Neuron (in vitro differentiated cells): ENCODE data around the gene CCDC93.

Source experiments
- H2AFZ ChIP-seq: one replicate; pipeline ENCODE4 v1.6.1; 2013; ENCODE audit warnings: low read depth, mild to moderate bottlenecking, inconsistent platforms, low read length, moderate library complexity
- H3K27me3 ChIP-seq: one replicate; pipeline ENCODE4 v1.6.1; 2013; ENCODE audit warnings: low read length; ENCODE audit not compliant: insufficient read depth
- H3K36me3 ChIP-seq: one replicate; pipeline ENCODE4 v1.6.1; 2013; ENCODE audit warnings: low read length; ENCODE audit not compliant: insufficient read depth
- H3K4me1 ChIP-seq: one replicate; pipeline ENCODE4 v1.6.1; 2013; ENCODE audit warnings: low read length; ENCODE audit not compliant: insufficient read depth
- H3K4me3 ChIP-seq: 2 replicates; pipeline ENCODE4 v1.5.1; 2013; ENCODE audit warnings: mild to moderate bottlenecking, low read length, moderate library complexity
- H3K9me3 ChIP-seq: one replicate; pipeline ENCODE4 v1.6.1; 2013; ENCODE audit warnings: low read length

CCDC93 gene

GRCh38 chr2:117956036-117956796 is 57.7 kb downstream of the CCDC93 start:
- no peaks in the 10 kb centered on the region for H3K4me1 ChIP-seq
- peaks cover 36% of the 10 kb centered on the region for H3K36me3 ChIP-seq
- no peaks in the 10 kb centered on the region for H3K9me3 ChIP-seq
- no peak overlapping the region for H3K4me3 ChIP-seq
- H3K27me3 ChIP-seq: no peaks in the 10 kb centered on the region
- no peak overlapping the region for H2AFZ ChIP-seq

- Histone ChIP-seq H3K9me3 (no peaks in the 10 kb centered on the region), H3K4me1 (no peaks in the 10 kb centered on the region), H3K27me3 (no peaks in the 10 kb centered on the region), H3K4me3 (no peak overlapping the region), H2AFZ (no peak overlapping the region), H3K36me3 (peaks cover 45% of the 10 kb centered on the region)
These were observed 60.6 kb downstream of the CCDC93 start for GRCh38 chr2:117953231-117953630.

GRCh38 chr2:117952701-117953100 is 61.2 kb downstream of the CCDC93 start:
- no peaks in the 10 kb centered on the region for H3K4me1 ChIP-seq
- no peak overlapping the region for H2AFZ ChIP-seq
- H3K27me3 ChIP-seq: no peaks in the 10 kb centered on the region
- H3K4me3 ChIP-seq: no peak overlapping the region
- H3K9me3 ChIP-seq: no peaks in the 10 kb centered on the region
- peaks cover 44% of the 10 kb centered on the region for H3K36me3 ChIP-seq

GRCh38 chr2:117952228-117952627 is 61.6 kb downstream of the CCDC93 start:
- Histone ChIP-seq H2AFZ (no peak overlapping the region), H3K9me3 (no peaks in the 10 kb centered on the region), H3K4me1 (no peaks in the 10 kb centered on the region), H3K36me3 (peaks cover 41% of the 10 kb centered on the region), H3K4me3 (no peak overlapping the region), H3K27me3 (no peaks in the 10 kb centered on the region)

GRCh38 chr2:117949806-117950205 is 64.1 kb downstream of the CCDC93 start:
- H2AFZ ChIP-seq: no peak overlapping the region
- H3K4me1 ChIP-seq: no peaks in the 10 kb centered on the region
- H3K36me3 ChIP-seq: peaks cover 61% of the 10 kb centered on the region
- H3K4me3 ChIP-seq: no peak overlapping the region
- no peaks in the 10 kb centered on the region for H3K27me3 ChIP-seq
- no peaks in the 10 kb centered on the region for H3K9me3 ChIP-seq

GRCh38 chr2:117948615-117949014 is 65.3 kb downstream of the CCDC93 start:
- Histone ChIP-seq H3K36me3 (peaks cover 68% of the 10 kb centered on the region), H2AFZ (no peak overlapping the region), H3K4me1 (no peaks in the 10 kb centered on the region), H3K4me3 (no peak overlapping the region), H3K27me3 (no peaks in the 10 kb centered on the region), H3K9me3 (no peaks in the 10 kb centered on the region)

GRCh38 chr2:117945296-117945695 is 68.6 kb downstream of the CCDC93 start:
- no peaks in the 10 kb centered on the region for H3K4me1 ChIP-seq
- H2AFZ ChIP-seq: no peak overlapping the region
- H3K36me3 ChIP-seq: peaks cover 65% of the 10 kb centered on the region
- no peak overlapping the region for H3K4me3 ChIP-seq
- H3K9me3 ChIP-seq: no peaks in the 10 kb centered on the region
- H3K27me3 ChIP-seq: no peaks in the 10 kb centered on the region

- H3K4me1 ChIP-seq: no peaks in the 10 kb centered on the region
- no peaks in the 10 kb centered on the region for H3K9me3 ChIP-seq
- H3K36me3 ChIP-seq: peaks cover 67% of the 10 kb centered on the region
- no peaks in the 10 kb centered on the region for H3K27me3 ChIP-seq
- no peak overlapping the region for H3K4me3 ChIP-seq
- no peak overlapping the region for H2AFZ ChIP-seq
These were observed 69.1 kb downstream of the CCDC93 start for GRCh38 chr2:117944816-117945215.

GRCh38 chr2:117943013-117943672 is 70.7 kb downstream of the CCDC93 start:
- Histone ChIP-seq H3K4me1 (no peaks in the 10 kb centered on the region), H3K4me3 (no peak overlapping the region), H3K36me3 (peaks cover 71% of the 10 kb centered on the region), H3K27me3 (no peaks in the 10 kb centered on the region), H3K9me3 (no peaks in the 10 kb centered on the region), H2AFZ (no peak overlapping the region)

- Histone ChIP-seq H3K36me3 (peaks cover 72% of the 10 kb centered on the region), H3K9me3 (no peaks in the 10 kb centered on the region), H3K4me3 (no peak overlapping the region), H3K27me3 (no peaks in the 10 kb centered on the region), H3K4me1 (no peaks in the 10 kb centered on the region), H2AFZ (no peak overlapping the region)
These were observed 71.3 kb downstream of the CCDC93 start for GRCh38 chr2:117942551-117942950.

GRCh38 chr2:117941693-117942092 is 72.2 kb downstream of the CCDC93 start:
- H2AFZ ChIP-seq: no peak overlapping the region
- H3K27me3 ChIP-seq: no peaks in the 10 kb centered on the region
- no peaks in the 10 kb centered on the region for H3K9me3 ChIP-seq
- H3K4me3 ChIP-seq: no peak overlapping the region
- H3K36me3 ChIP-seq: peaks cover 67% of the 10 kb centered on the region
- H3K4me1 ChIP-seq: no peaks in the 10 kb centered on the region

- Histone ChIP-seq H3K9me3 (no peaks in the 10 kb centered on the region), H3K27me3 (no peaks in the 10 kb centered on the region), H3K4me1 (no peaks in the 10 kb centered on the region), H3K4me3 (no peak overlapping the region), H2AFZ (no peak overlapping the region), H3K36me3 (peaks cover 62% of the 10 kb centered on the region)
These were observed 73.4 kb downstream of the CCDC93 start for GRCh38 chr2:117940436-117940835.

- H3K36me3 ChIP-seq: peaks cover 61% of the 10 kb centered on the region
- H3K4me3 ChIP-seq: no peak overlapping the region
- no peaks in the 10 kb centered on the region for H3K9me3 ChIP-seq
- H2AFZ ChIP-seq: no peak overlapping the region
- no peaks in the 10 kb centered on the region for H3K4me1 ChIP-seq
- H3K27me3 ChIP-seq: no peaks in the 10 kb centered on the region
These were observed 75.3 kb downstream of the CCDC93 start for GRCh38 chr2:117938611-117939010.
